IMR-90 (cell line): ENCODE measurements around the gene FUT2. TPM values are rescaled to one million over a fixed set of nuclear protein-coding genes. Genes with fewer than 3 reads are reported as not detected.

Experiments
- ATAC-seq: fragments of 200-7000 bp; cut with Tn5 transposase; 2 replicates; pipeline ENCODE4 v1.9.1; 2020; ENCODE audit warnings: low read depth, mild to moderate bottlenecking, moderate library complexity
- BruUV-seq: library from RNA; stranded (reverse); fragments of 400-500 nt; replicated peaks from 2 replicates; lab custom pipeline; 2021; lab: Mats Ljungman, UMichigan
- CTCF ChIA-PET: fragments of 300-600 bp; formaldehyde crosslinking; extraction: SDS; loops from one replicate; lab custom pipeline; 2021; ENCODE audit warnings: antibody characterized with exemption; lab: Yijun Ruan, JAX
- POLR2A ChIA-PET: fragments of 300-600 bp; sonication (Branson Sonifier 250); formaldehyde crosslinking; loops from one replicate; lab custom pipeline; 2022; ENCODE audit warnings: antibody characterized with exemption; ENCODE audit not compliant: unreplicated experiment; lab: Charles Lee
- DNase-seq: peaks from one replicate; pipeline ENCODE4 v3.0.0; 2013
- H2AFZ ChIP-seq: replicated peaks from 2 replicates; pipeline ENCODE3; 2013; ENCODE audit warnings: low read length, mild to moderate bottlenecking; ENCODE audit not compliant: poor library complexity
- H2AK5ac ChIP-seq: 2 replicates; pipeline ENCODE4 v1.6.1; 2013; ENCODE audit warnings: low read depth, low read length, inconsistent platforms
- H2AK9ac ChIP-seq: replicated peaks from 2 replicates; pipeline ENCODE3; 2013; ENCODE audit warnings: mild to moderate bottlenecking, low read depth, low read length, moderate library complexity; ENCODE audit not compliant: poor library complexity
- H2BK120ac ChIP-seq: 2 replicates; pipeline ENCODE4 v1.6.1; 2013; ENCODE audit warnings: low read depth, low read length, inconsistent platforms
- H2BK15ac ChIP-seq: 3 replicates; pipeline ENCODE4 v1.6.1; 2013; ENCODE audit warnings: low read depth, low read length, inconsistent platforms
- H2BK20ac ChIP-seq: 2 replicates; pipeline ENCODE4 v1.6.1; 2013; ENCODE audit warnings: low read depth, mild to moderate bottlenecking, inconsistent platforms, low read length, moderate library complexity
- H2BK5ac ChIP-seq: 2 replicates; pipeline ENCODE4 v1.6.1; 2013; ENCODE audit warnings: mild to moderate bottlenecking, low read depth, low read length, inconsistent platforms; ENCODE audit not compliant: poor library complexity, severe bottlenecking
- H3K14ac ChIP-seq: replicated peaks from 2 replicates; pipeline ENCODE4 v1.6.1; 2013; ENCODE audit warnings: low read depth, low read length, inconsistent platforms
- H3K18ac ChIP-seq: 2 replicates; pipeline ENCODE4 v1.6.1; 2013; ENCODE audit warnings: low read depth, low read length, control low read depth
- H3K23ac ChIP-seq: 2 replicates; pipeline ENCODE4 v1.6.1; 2013; ENCODE audit warnings: low read depth, low read length, inconsistent platforms
- H3K27ac ChIP-seq: 2 replicates; pipeline ENCODE4 v1.5.1; 2013; ENCODE audit warnings: mild to moderate bottlenecking, control low read depth, low read length; ENCODE audit not compliant: insufficient read depth
- H3K27me3 ChIP-seq: 2 replicates; pipeline ENCODE4 v1.6.1; 2013; ENCODE audit warnings: low read length; ENCODE audit not compliant: control insufficient read depth, insufficient read depth
- H3K36me3 ChIP-seq: 2 replicates; pipeline ENCODE4 v1.6.1; 2013; ENCODE audit warnings: low read length, mixed read lengths; ENCODE audit not compliant: control insufficient read depth, insufficient read depth
- H3K4ac ChIP-seq: 2 replicates; pipeline ENCODE4 v1.6.1; 2013; ENCODE audit warnings: low read depth, low read length, inconsistent platforms
- H3K4me1 ChIP-seq: 2 replicates; pipeline ENCODE4 v1.6.1; 2013; ENCODE audit warnings: low read length, mixed read lengths; ENCODE audit not compliant: control insufficient read depth, insufficient read depth
- H3K4me2 ChIP-seq: 2 replicates; pipeline ENCODE4 v1.6.1; 2013; ENCODE audit warnings: low read depth, mild to moderate bottlenecking, control low read depth, low read length, moderate library complexity
- H3K4me3 ChIP-seq: 2 replicates; pipeline ENCODE4 v1.5.1; 2013; ENCODE audit warnings: low read depth, mild to moderate bottlenecking, control low read depth, low read length, moderate library complexity; ENCODE audit not compliant: insufficient read depth
- H3K56ac ChIP-seq: 2 replicates; pipeline ENCODE4 v1.6.1; 2013; ENCODE audit warnings: low read length, inconsistent platforms; ENCODE audit not compliant: insufficient read depth; ENCODE audit errors: extremely low read depth
- H3K79me1 ChIP-seq, 2 experiments: 2 replicates each; pipeline ENCODE4 v1.6.1; 2013; ENCODE audit warnings: low read length in 2 of 2, inconsistent platforms in 1 of 2, low read depth in 1 of 2
- H3K9ac ChIP-seq: 2 replicates; pipeline ENCODE4 v1.6.1; 2013; ENCODE audit warnings: low read depth, low read length, control low read depth
- H3K9me1 ChIP-seq: 2 replicates; pipeline ENCODE4 v1.6.1; 2013; ENCODE audit warnings: low read length, inconsistent platforms; ENCODE audit not compliant: insufficient read depth
- H3K9me3 ChIP-seq: 2 replicates; pipeline ENCODE4 v1.6.1; 2013; ENCODE audit warnings: low read length; ENCODE audit not compliant: control insufficient read depth, insufficient read depth
- H4K20me1 ChIP-seq: 2 replicates; pipeline ENCODE4 v1.6.1; 2013; ENCODE audit warnings: low read length, inconsistent platforms; ENCODE audit not compliant: insufficient read depth
- H4K5ac ChIP-seq: 2 replicates; pipeline ENCODE4 v1.6.1; 2013; ENCODE audit warnings: mild to moderate bottlenecking, low read depth, low read length, control low read depth
- H4K8ac ChIP-seq, 2 experiments: 2 replicates each; pipeline ENCODE4 v1.6.1; 2013; ENCODE audit warnings: low read depth in 2 of 2, low read length in 2 of 2, control low read depth in 1 of 2, inconsistent platforms in 1 of 2
- H4K91ac ChIP-seq: 2 replicates; pipeline ENCODE4 v1.6.1; 2013; ENCODE audit warnings: low read depth, low read length, inconsistent platforms; ENCODE audit not compliant: insufficient read depth
- BHLHE40 ChIP-seq: fragments of 150-350 bp; IDR thresholded peaks from 2 replicates; pipeline ENCODE4 v1.6.1; 2016; ENCODE audit warnings: mild to moderate bottlenecking, low read depth, low read length
- CEBPB ChIP-seq: IDR thresholded peaks from 2 replicates; pipeline ENCODE4 v1.6.1; 2012; ENCODE audit warnings: low read depth, low read length, improper control_type of control experiment
- CHD1 ChIP-seq: IDR thresholded peaks from 2 replicates; pipeline ENCODE4 v1.6.1; 2012; ENCODE audit warnings: low read depth, low read length, improper control_type of control experiment
- FOS ChIP-seq: fragments of 150-350 bp; IDR thresholded peaks from 2 replicates; pipeline ENCODE4 v1.6.1; 2016; ENCODE audit warnings: low read depth, low read length
- MAFK ChIP-seq: IDR thresholded peaks from 2 replicates; pipeline ENCODE4 v1.6.1; 2012; ENCODE audit warnings: low read depth, low read length, improper control_type of control experiment
- MAZ ChIP-seq: IDR thresholded peaks from 2 replicates; pipeline ENCODE4 v1.6.1; 2012; ENCODE audit warnings: low read depth, mild to moderate bottlenecking, low read length, improper control_type of control experiment, moderate library complexity, borderline replicate concordance
- MXI1 ChIP-seq: IDR thresholded peaks from 2 replicates; pipeline ENCODE4 v1.6.1; 2012; ENCODE audit warnings: low read depth, mild to moderate bottlenecking, low read length, moderate library complexity, borderline replicate concordance
- NFE2L2 ChIP-seq: fragments of 150-350 bp; IDR thresholded peaks from 2 replicates; pipeline ENCODE4 v1.6.1; 2016; ENCODE audit warnings: low read depth, mild to moderate bottlenecking, low read length
- POLR2A ChIP-seq: IDR thresholded peaks from 2 replicates; pipeline ENCODE4 v1.6.1; 2012; ENCODE audit warnings: mild to moderate bottlenecking, low read depth, low read length
- RAD21 ChIP-seq: IDR thresholded peaks from 2 replicates; pipeline ENCODE4 v1.6.1; 2012; ENCODE audit warnings: low read length, improper control_type of control experiment
- RCOR1 ChIP-seq: IDR thresholded peaks from 2 replicates; pipeline ENCODE4 v1.6.1; 2012; ENCODE audit warnings: mild to moderate bottlenecking, low read length, improper control_type of control experiment; ENCODE audit not compliant: insufficient replicate concordance
- RFX5 ChIP-seq: IDR thresholded peaks from 2 replicates; pipeline ENCODE4 v1.8.0; 2012; ENCODE audit warnings: low read depth, mild to moderate bottlenecking, low read length, moderate library complexity
- SMC3 ChIP-seq: fragments of 150-350 bp; IDR thresholded peaks from 2 replicates; pipeline ENCODE4 v1.6.1; 2016; ENCODE audit warnings: low read depth, mild to moderate bottlenecking, antibody characterized with exemption, low read length, moderate library complexity
- WGBS, 2 experiments: methylation state at CpG; one replicate each; pipeline versions ENCODE4 v1.1.5 to v1.1.7; 2013; ENCODE audit warnings: missing lambda C conversion rate in 2 of 2; ENCODE audit not compliant: insufficient read length in 1 of 2; ENCODE audit errors: extremely low coverage in 2 of 2; 5-methylcytosine and 5-hydroxymethylcytosine counted together
- dilution Hi-C: fragments of 300-500 bp; cut with HindIII; formaldehyde crosslinking; loops from one replicate; pipeline ENCODE4 v1.14.3; 2018; ENCODE audit warnings: low sequenced_read_pairs; ENCODE audit not compliant: unreplicated experiment
- in situ Hi-C: fragments of 300-500 bp; cut with MboI; formaldehyde crosslinking; loops from 3 replicates; pipeline ENCODE4 v1.14.3; 2019; ENCODE audit warnings: low sequenced_read_pairs, inconsistent platforms, mixed read lengths
- intact Hi-C: fragments of 100-400 bp; cut with micrococcal nuclease; formaldehyde crosslinking; loops from 2 replicates; pipeline ENCODE4 v1.10.0; 2022
- polyA plus RNA-seq, 3 experiments: library from polyadenylated mRNA; depleted of rRNA; stranded (reverse); fragments of >200 nt; gene quantifications; 2 replicates each; pipeline ENCODE4 v1.2.3, GENCODE V29; 2012; ENCODE audit warnings: low replicate concordance in 1 of 3
- total RNA-seq: library from RNA; depleted of rRNA; stranded (reverse); fragments of >200 nt; gene quantifications from 2 replicates; pipeline ENCODE4 v1.2.3, GENCODE V29; 2012
- TF ChIP-seq, protein P1 (sequence below): fragments of 150-350 bp; IDR thresholded peaks from 2 replicates; pipeline ENCODE4 v1.6.1; 2016; ENCODE audit warnings: low read depth, mild to moderate bottlenecking, low read length, moderate library complexity, borderline replicate concordance
- TF ChIP-seq, protein P2 (sequence below): fragments of 150-350 bp; IDR thresholded peaks from 2 replicates; pipeline ENCODE4 v1.6.1; 2017; ENCODE audit warnings: mild to moderate bottlenecking, antibody characterized with exemption, low read length, low read depth
- TF ChIP-seq, protein P3 (sequence below): conservative IDR thresholded peaks from 2 replicates; pipeline ENCODE4 v1.5.1; 2012; ENCODE audit warnings: mild to moderate bottlenecking, low read depth, low read length, improper control_type of control experiment

The FUT2 gene
- total and polyA plus RNA-seq, 2 of the 4 experiments (the other 2 are of a cell fraction) = not detected

DNA sequence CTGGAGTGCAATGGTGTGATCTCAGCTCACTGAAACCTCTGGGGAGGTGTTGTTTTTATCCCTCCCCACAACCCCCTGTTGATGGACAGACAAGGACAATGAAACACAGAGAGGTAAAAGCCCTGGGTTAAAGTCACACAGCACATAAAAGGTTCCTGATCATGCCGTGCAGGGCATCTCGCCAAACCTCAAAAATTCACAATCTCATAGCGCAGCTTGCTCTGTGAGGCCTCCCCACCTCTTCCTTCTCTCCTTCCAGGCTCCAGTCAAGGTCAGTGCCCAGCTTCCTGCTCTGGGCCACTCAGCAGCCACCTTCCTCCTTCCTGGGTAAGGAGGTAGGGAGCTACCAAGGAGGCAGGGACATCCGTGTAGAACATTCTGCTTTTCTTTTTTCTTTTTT lies 2.3 kb downstream of the FUT2 start:
- H3K56ac ChIP-seq = no peak overlapping the region
- peak overlapping the region; percentile 84 for H2AFZ ChIP-seq
- DNase-seq (peak; percentile 74), ATAC-seq (peak; percentile 65)
- intact Hi-C loops (no loop called here), dilution Hi-C loops (no loop called here), in situ Hi-C loops (no loop called here)
- BruUV-seq = no TSS peak
- H4K91ac ChIP-seq = peak overlapping the region; percentile 66; the same call in 1 of the 2 replicates
- peaks cover 12% of the 10 kb centered on the region for H3K27me3 ChIP-seq
- no peaks in the 10 kb centered on the region for H3K9me1 ChIP-seq
- H3K9ac ChIP-seq = no peak overlapping the region
- peak overlapping the region; percentile 17; the same call in 1 of the 2 replicates for H3K14ac ChIP-seq
- H3K4me2 ChIP-seq = no peak overlapping the region
- no peak for TF ChIP-seq RCOR1
- TF ChIP-seq MXI1 = no peak
- TF ChIP-seq RAD21 = no peak
- no peak for TF ChIP-seq POLR2A
- TF ChIP-seq, protein P1, sequence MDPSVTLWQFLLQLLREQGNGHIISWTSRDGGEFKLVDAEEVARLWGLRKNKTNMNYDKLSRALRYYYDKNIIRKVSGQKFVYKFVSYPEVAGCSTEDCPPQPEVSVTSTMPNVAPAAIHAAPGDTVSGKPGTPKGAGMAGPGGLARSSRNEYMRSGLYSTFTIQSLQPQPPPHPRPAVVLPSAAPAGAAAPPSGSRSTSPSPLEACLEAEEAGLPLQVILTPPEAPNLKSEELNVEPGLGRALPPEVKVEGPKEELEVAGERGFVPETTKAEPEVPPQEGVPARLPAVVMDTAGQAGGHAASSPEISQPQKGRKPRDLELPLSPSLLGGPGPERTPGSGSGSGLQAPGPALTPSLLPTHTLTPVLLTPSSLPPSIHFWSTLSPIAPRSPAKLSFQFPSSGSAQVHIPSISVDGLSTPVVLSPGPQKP = no peak
- TF ChIP-seq FOS = no peak
- no peak for TF ChIP-seq MAZ
- TF ChIP-seq, protein P2, sequence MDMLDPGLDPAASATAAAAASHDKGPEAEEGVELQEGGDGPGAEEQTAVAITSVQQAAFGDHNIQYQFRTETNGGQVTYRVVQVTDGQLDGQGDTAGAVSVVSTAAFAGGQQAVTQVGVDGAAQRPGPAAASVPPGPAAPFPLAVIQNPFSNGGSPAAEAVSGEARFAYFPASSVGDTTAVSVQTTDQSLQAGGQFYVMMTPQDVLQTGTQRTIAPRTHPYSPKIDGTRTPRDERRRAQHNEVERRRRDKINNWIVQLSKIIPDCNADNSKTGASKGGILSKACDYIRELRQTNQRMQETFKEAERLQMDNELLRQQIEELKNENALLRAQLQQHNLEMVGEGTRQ = no peak
- TF ChIP-seq NFE2L2 = no peak
- no peak for TF ChIP-seq MAFK
- no peak for TF ChIP-seq CEBPB
- TF ChIP-seq, protein P3, sequence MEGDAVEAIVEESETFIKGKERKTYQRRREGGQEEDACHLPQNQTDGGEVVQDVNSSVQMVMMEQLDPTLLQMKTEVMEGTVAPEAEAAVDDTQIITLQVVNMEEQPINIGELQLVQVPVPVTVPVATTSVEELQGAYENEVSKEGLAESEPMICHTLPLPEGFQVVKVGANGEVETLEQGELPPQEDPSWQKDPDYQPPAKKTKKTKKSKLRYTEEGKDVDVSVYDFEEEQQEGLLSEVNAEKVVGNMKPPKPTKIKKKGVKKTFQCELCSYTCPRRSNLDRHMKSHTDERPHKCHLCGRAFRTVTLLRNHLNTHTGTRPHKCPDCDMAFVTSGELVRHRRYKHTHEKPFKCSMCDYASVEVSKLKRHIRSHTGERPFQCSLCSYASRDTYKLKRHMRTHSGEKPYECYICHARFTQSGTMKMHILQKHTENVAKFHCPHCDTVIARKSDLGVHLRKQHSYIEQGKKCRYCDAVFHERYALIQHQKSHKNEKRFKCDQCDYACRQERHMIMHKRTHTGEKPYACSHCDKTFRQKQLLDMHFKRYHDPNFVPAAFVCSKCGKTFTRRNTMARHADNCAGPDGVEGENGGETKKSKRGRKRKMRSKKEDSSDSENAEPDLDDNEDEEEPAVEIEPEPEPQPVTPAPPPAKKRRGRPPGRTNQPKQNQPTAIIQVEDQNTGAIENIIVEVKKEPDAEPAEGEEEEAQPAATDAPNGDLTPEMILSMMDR = no peak
- TF ChIP-seq SMC3 = no peak
- TF ChIP-seq BHLHE40 = no peak
- no peak for TF ChIP-seq RFX5
- TF ChIP-seq CHD1 = no peak
- no peak overlapping the region for H2BK5ac ChIP-seq
- POLR2A ChIA-PET = interaction anchor here (0.6 kb wide), 2 partner anchors 60 to 61 kb away, joined by 3 read pairs; partner anchors contain the start of gene DBP
- no peak overlapping the region for H3K4me3 ChIP-seq
- no peaks in the 10 kb centered on the region for H4K20me1 ChIP-seq
- H2BK120ac ChIP-seq = 0 out of 2 replicates have a peak overlapping the region, but pooled peaks have one; percentile 9
- H3K4ac ChIP-seq = peak overlapping the region; percentile 15; the same call in 1 of the 2 replicates
- H3K36me3 ChIP-seq = no peaks in the 10 kb centered on the region
- no peak overlapping the region for H3K27ac ChIP-seq
- no peak overlapping the region for H3K18ac ChIP-seq
- H4K5ac ChIP-seq = no peak overlapping the region; the same call in 1 of the 2 replicates
- no peak overlapping the region; the same call in 2 of the 3 replicates for H2BK15ac ChIP-seq
- H3K23ac ChIP-seq = no peak overlapping the region
- H3K79me1 ChIP-seq = no peaks in the 10 kb centered on the region
- peak overlapping the region; percentile 78 for H2AK9ac ChIP-seq
- CTCF ChIA-PET = no interaction called here
- H3K9me3 ChIP-seq = no peaks in the 10 kb centered on the region
- no CpG with 5 or more reads among the region's 4 CpGs for WGBS, 2 experiments
- peak overlapping the region in 1 of 2 experiments; percentile 73; a peak in 1 of 4 replicates for H4K8ac ChIP-seq
- 0 out of 2 replicates have a peak overlapping the region, but pooled peaks have one; percentile 63 for H2AK5ac ChIP-seq
- H2BK20ac ChIP-seq = no peak overlapping the region
- H3K4me1 ChIP-seq = peaks cover 4% of the 10 kb centered on the region
